Measurements from ENCODE around the gene ZNF862. TPM values are rescaled to one million over a fixed set of nuclear protein-coding genes. Genes with fewer than 3 reads are reported as not detected.
A peak's percentile ranks its signal among the peaks of the same experiment; 100 is the strongest.

Gene ZNF862
- total RNA-seq, 1 experiment from 2014 or later = 2.8 TPM

- DNase-seq (ENCODE audit: low read depth) = peak; percentile 50
- in situ Hi-C loops (cut with HindIII; ENCODE audit: low pct_unique_long_range_greater_than_20kb, low sequenced_read_pairs) = no loop called here
Observed at GRCh38 chr7:149855361-149856305, 17.5 kb downstream of the ZNF862 start.

GRCh38 chr7:149856583-149856982, 18.4 kb downstream of the ZNF862 start:
- in situ Hi-C loops (cut with HindIII; ENCODE audit: low pct_unique_long_range_greater_than_20kb, low sequenced_read_pairs) = no loop called here

GRCh38 chr7:149859369-149859768, 21.2 kb downstream of the ZNF862 start:
- in situ Hi-C loops (cut with HindIII; ENCODE audit: low pct_unique_long_range_greater_than_20kb, low sequenced_read_pairs) = no loop called here
- no peak for DNase-seq (ENCODE audit: low read depth)

More at GRCh38 chr7:149856583-149856982, 18.4 kb downstream of the ZNF862 start:
- no peak for DNase-seq (ENCODE audit: low read depth)

GRCh38 chr7:149859876-149860275, 21.7 kb downstream of the ZNF862 start:
- in situ Hi-C loops (cut with HindIII; ENCODE audit: low pct_unique_long_range_greater_than_20kb, low sequenced_read_pairs) = no loop called here
- no peak for DNase-seq (ENCODE audit: low read depth)

- no peak for DNase-seq (ENCODE audit: low read depth)
- in situ Hi-C loops (cut with HindIII; ENCODE audit: low pct_unique_long_range_greater_than_20kb, low sequenced_read_pairs) = no loop called here
Observed at GRCh38 chr7:149860821-149861727, 22.9 kb downstream of the ZNF862 start.

GRCh38 chr7:149861728-149862045, 23.5 kb downstream of the ZNF862 start:
- no peak for DNase-seq (ENCODE audit: low read depth)
- in situ Hi-C loops (cut with HindIII; ENCODE audit: low pct_unique_long_range_greater_than_20kb, low sequenced_read_pairs) = no loop called here

- in situ Hi-C loops (cut with HindIII; ENCODE audit: low pct_unique_long_range_greater_than_20kb, low sequenced_read_pairs) = no loop called here
- DNase-seq (ENCODE audit: low read depth) = no peak
Observed at GRCh38 chr7:149862156-149862555, 24.0 kb downstream of the ZNF862 start.

GRCh38 chr7:149863500-149863899, 25.3 kb downstream of the ZNF862 start:
- DNase-seq (ENCODE audit: low read depth) = no peak
- in situ Hi-C loops (cut with HindIII; ENCODE audit: low pct_unique_long_range_greater_than_20kb, low sequenced_read_pairs) = no loop called here

- in situ Hi-C loops (cut with HindIII; ENCODE audit: low pct_unique_long_range_greater_than_20kb, low sequenced_read_pairs) = no loop called here
Observed at GRCh38 chr7:149864023-149864422, 25.8 kb downstream of the ZNF862 start.

GRCh38 chr7:149864751-149865150, 26.6 kb downstream of the ZNF862 start:
- in situ Hi-C loops (cut with HindIII; ENCODE audit: low pct_unique_long_range_greater_than_20kb, low sequenced_read_pairs) = no loop called here
- DNase-seq (ENCODE audit: low read depth) = no peak

More at GRCh38 chr7:149864023-149864422, 25.8 kb downstream of the ZNF862 start:
- no peak for DNase-seq (ENCODE audit: low read depth)

GRCh38 chr7:149865437-149865836, 27.3 kb downstream of the ZNF862 start:
- in situ Hi-C loops (cut with HindIII; ENCODE audit: low pct_unique_long_range_greater_than_20kb, low sequenced_read_pairs) = no loop called here
- DNase-seq (ENCODE audit: low read depth) = no peak

- in situ Hi-C loops (cut with HindIII; ENCODE audit: low pct_unique_long_range_greater_than_20kb, low sequenced_read_pairs) = no loop called here
Observed at GRCh38 chr7:149866139-149866778, 28.1 kb downstream of the ZNF862 start.

GRCh38 chr7:149866779-149867447, 28.7 kb downstream of the ZNF862 start:
- in situ Hi-C loops (cut with HindIII; ENCODE audit: low pct_unique_long_range_greater_than_20kb, low sequenced_read_pairs) = no loop called here
- no peak for DNase-seq (ENCODE audit: low read depth)

More at GRCh38 chr7:149866139-149866778, 28.1 kb downstream of the ZNF862 start:
- no peak for DNase-seq (ENCODE audit: low read depth)

GRCh38 chr7:149867762-149868622, 29.8 kb downstream of the ZNF862 start:
- in situ Hi-C loops (cut with HindIII; ENCODE audit: low pct_unique_long_range_greater_than_20kb, low sequenced_read_pairs) = no loop called here
- DNase-seq (ENCODE audit: low read depth) = no peak

- in situ Hi-C loops (cut with HindIII; ENCODE audit: low pct_unique_long_range_greater_than_20kb, low sequenced_read_pairs) = no loop called here
- DNase-seq (ENCODE audit: low read depth) = no peak
Observed at GRCh38 chr7:149868623-149869290, 30.6 kb downstream of the ZNF862 start.

- in situ Hi-C loops (cut with HindIII; ENCODE audit: low pct_unique_long_range_greater_than_20kb, low sequenced_read_pairs) = no loop called here
- no peak for DNase-seq (ENCODE audit: low read depth)
Observed at GRCh38 chr7:149869291-149869650, 31.1 kb downstream of the ZNF862 start.

GRCh38 chr7:149869867-149870266, 31.7 kb downstream of the ZNF862 start:
- no peak for DNase-seq (ENCODE audit: low read depth)
- in situ Hi-C loops (cut with HindIII; ENCODE audit: low pct_unique_long_range_greater_than_20kb, low sequenced_read_pairs) = no loop called here
